Ramos (cell line): ENCODE measurements around the gene FMNL3.
"Not testable (repeated sequence)": the region's sequence is repeated elsewhere in the genome, so short reads cannot be mapped to it uniquely, and the experiment has no call there.

Experiments
- in situ Hi-C: fragments of 300-500 bp; cut with MboI; formaldehyde crosslinking; loops from one replicate; pipeline ENCODE4 v1.14.3; 2022; ENCODE audit warnings: low sequenced_read_pairs; ENCODE audit not compliant: unreplicated experiment

FMNL3 gene

DNA sequence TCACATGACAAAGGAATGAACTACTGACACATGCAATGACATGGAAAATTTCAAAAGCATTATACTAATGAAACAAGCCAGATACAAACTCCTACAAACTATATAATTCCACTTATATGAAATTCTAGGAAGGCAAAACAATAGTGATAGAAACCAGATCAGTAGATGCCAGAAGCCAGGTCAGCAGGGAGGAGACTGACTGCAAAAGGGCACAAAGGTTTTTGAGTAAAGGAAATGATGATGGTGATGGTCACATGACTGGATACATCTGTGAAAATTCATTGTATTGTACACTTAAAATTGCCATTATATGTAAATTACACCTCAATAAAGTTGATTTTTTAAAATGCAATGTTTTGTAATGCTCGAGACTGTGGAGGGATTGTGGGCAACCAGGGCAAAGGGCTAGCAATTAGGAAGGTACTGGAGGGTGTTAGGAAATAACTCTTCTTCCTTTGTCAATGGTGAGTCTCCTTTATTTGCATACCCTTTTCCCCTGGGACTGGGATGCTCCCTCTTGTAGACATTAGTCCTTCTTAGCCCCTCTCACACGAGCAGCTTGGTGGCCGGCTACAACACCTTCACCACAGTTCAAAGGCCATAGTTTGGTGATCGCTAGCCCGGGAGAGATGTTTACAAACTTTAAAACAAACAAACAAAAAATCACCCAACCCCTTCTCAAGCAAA, 90.5 kb downstream of the FMNL3 start:
- in situ Hi-C loops, result no loop called here

GRCh38 chr12:49615725-49616124, 91.5 kb downstream of the FMNL3 start:
- in situ Hi-C loops, result no loop called here

- in situ Hi-C loops, result no loop called here
These were observed 95.0 kb downstream of the FMNL3 start for GRCh38 chr12:49612210-49612609.

GRCh38 chr12:49610785-49611184, 96.4 kb downstream of the FMNL3 start:
- in situ Hi-C loops, result not testable (repeated sequence)

- in situ Hi-C loops, result no loop called here
These were observed 97.4 kb downstream of the FMNL3 start for GRCh38 chr12:49609875-49610154.

DNA sequence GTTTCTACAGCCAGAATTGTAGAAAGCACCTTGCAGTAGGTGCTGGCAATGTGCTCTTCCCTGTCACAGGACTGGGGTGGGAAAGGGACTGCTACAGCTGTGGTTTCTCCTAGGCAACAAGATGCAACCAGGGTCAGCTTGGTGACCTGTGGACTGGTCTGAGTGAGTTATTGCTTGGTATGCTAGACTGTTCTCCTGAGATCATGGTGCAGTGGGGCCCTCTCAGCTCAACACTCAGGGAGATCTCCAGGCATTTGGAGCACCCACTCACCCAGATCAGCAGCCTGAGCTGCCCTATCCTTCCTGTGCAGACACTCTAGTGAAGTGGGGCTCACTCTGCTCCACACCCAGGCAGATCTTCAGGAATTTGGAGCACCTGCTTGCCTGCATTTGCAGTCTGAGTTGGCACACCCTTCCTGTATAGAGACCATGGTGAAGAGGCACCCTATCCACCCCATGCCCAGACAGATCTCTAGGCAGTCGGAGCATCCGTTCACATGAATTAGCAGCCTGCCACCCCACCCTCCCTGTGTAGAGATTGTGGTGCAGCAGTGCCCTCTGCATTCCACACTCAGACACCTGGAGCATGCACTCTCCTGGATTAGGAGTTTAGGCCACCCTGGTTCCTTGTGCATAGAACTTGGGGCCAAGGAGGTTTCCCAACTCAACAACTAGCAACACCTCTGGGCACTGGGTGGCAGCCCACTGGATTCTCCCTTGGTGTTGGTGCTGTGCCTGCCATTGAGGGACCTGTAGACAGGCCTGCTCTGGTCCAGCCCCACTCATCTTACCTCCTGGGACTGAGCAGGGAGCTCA, 97.9 kb downstream of the FMNL3 start:
- in situ Hi-C loops, result no loop called here

DNA sequence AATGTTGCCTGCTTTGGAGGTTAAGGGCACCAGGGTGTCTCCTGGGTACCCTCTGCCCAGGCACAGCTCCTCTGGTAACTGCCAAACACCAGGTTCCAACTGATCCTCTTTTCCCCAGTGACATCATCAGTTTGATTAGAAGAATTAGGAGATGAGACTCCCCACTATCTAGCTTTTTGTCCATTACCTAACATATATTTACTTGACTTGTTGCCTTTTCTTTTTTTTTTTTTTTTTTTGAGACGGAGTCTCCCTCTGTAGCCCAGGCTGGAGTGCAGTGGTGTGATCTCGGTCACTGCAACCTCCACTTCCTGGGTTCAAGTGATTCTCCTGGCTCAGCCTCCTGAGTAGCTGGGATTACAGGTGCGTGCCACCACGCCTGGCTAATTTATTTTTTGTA, 101.7 kb downstream of the FMNL3 start, which contains the start of gene FAM186B:
FAM186B (minus strand) TSS at position 101 of the 400 bp plus-strand sequence. CDS start 162 bp downstream, outside the sequence.
- in situ Hi-C loops, result not testable (repeated sequence)

DNA sequence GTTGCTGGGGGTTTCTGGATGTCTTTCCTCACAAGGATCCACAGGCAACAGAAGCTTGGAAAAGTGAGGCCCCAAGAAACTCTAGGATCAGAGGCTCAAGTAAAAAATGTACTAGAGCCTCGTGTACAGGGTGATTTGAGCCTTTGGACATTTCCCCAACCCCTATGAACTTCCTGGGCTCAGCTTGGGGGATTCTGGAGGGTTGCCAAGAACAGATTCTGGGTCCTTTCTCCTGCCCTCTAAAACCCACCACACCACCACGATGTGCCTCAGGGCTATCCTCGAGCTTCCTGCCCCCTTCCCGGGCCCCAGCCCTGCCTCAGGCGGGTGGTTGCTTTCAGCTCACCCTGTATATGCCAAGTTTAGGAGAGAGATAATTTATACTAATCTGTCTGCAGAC, 102.3 kb downstream of the FMNL3 start:
- in situ Hi-C loops, result no loop called here

DNA sequence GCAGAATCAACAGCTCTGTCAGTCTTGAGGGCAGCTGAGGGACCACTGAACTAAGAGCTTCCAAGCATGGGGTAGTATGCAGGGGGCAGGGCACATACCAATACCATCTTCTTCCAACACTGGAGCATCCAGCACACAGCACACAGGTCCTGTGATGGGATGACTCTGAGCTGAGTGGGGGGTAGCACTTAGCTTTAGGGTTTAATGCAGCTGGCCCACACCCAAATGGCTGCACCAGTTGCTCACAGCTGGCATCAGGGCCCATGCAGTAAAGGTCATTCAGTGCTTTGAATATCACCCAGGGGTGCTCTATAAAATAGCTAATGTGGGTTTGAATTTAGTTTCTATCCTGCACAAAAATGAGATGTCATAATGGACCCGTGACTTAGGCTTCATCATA, 103.5 kb downstream of the FMNL3 start:
- in situ Hi-C loops, result no loop called here

DNA sequence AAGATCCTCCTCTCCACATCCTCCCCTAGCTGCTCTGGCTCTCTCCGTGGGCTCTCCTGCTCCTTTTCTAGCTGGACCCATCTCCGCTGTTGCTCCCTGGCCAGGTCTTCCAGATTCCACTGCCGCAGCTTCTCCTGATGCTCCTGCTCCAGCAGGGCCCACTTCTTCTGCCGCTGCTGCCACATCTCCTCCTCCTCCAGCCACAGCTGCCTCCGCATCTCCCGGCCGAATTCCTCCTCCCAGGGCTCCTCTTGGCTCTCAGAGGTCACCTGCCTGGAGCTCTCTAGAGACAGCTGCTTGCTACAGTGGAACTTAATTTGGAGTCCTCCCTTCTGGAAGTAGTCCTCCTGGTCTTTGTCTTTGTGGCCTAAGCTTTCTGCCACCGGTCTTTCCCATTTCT, 107.2 kb downstream of the FMNL3 start:
- in situ Hi-C loops, result no loop called here

DNA sequence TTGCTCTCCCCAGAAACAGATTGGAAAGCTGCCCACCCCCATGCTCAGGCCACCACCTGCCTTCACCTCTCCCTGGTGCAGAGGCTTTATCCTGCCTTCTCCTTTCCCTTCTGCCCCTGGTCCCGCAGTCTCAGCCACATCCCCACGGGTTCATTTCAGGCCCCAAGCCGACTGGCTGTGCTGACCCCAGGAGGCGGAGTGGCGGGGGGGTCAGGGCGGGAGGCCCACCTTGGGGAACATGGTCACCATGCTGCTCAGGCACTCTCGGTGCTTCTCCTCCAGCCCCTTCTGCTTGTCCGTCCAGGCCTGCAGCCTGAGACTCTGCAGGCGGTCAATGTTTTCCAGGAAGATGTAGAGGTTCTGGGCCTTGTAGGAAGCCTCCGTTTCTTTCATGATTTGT, 108.7 kb downstream of the FMNL3 start:
- in situ Hi-C loops, result no loop called here

GRCh38 chr12:49588721-49589516, 118.3 kb downstream of the FMNL3 start:
- in situ Hi-C loops, result no loop called here

DNA sequence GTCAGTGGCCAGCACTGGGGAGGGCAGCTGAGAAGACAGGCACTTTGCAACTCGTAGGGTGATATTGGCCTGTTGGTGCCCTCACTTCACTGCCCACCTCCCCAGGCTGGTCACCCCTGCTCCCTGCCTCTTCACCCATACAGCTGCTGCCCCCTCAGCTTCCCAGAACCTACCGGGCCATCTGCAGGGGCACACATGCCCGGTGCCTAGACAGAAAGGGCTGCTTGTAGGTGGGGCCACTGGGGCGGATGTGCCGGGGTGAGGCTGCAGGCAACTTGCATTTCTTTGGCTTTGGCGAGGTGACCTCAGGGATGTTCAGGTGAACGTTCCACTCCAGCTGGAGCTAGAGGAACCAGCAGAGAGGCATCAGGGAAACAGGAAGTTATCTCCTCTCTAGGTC, 118.9 kb downstream of the FMNL3 start:
- in situ Hi-C loops, result no loop called here

- in situ Hi-C loops, result no loop called here
These were observed 119.9 kb downstream of the FMNL3 start for GRCh38 chr12:49587174-49587908.
